MCF 10A (cell line): ENCODE data around the gene OSTN. TPM values are rescaled to one million over a fixed set of nuclear protein-coding genes. Genes with fewer than 3 reads are reported as not detected.

Experiments
- BruUV-seq: library from RNA; stranded (reverse); fragments of 400-500 nt; replicated peaks from 2 replicates; lab custom pipeline; 2021; lab: Mats Ljungman, UMichigan
- CTCF ChIA-PET: fragments of 300-600 bp; sonication (Branson Sonifier 250); formaldehyde crosslinking; extraction: SDS; loops from one replicate; lab custom pipeline; 2021; ENCODE audit warnings: antibody characterized with exemption, inconsistent platforms; lab: Yijun Ruan, JAX
- POLR2A ChIA-PET: fragments of 300-600, 350-650 bp; sonication (Branson Sonifier 250); formaldehyde crosslinking; extraction: SDS; loops from one replicate; lab custom pipeline; 2020; ENCODE audit warnings: antibody characterized with exemption, inconsistent platforms; lab: Yijun Ruan, JAX
- DNase-seq: peaks from one replicate; pipeline ENCODE4 v3.0.0-alpha.2; 2018; ENCODE audit not compliant: unreplicated experiment
- H3K27ac Mint-ChIP-seq: one replicate; pipeline ENCODE4 v1.8.0; 2022; ENCODE audit warnings: mild to moderate bottlenecking, low read depth, mixed read lengths; ENCODE audit not compliant: unreplicated experiment
- H3K27me3 Mint-ChIP-seq: one replicate; pipeline ENCODE4 v1.8.0; 2022; ENCODE audit warnings: mixed read lengths; ENCODE audit not compliant: insufficient read depth, unreplicated experiment
- H3K36me3 Mint-ChIP-seq: one replicate; pipeline ENCODE4 v1.8.0; 2022; ENCODE audit warnings: mild to moderate bottlenecking, moderate library complexity, mixed read lengths; ENCODE audit not compliant: insufficient read depth, unreplicated experiment
- H3K4me1 Mint-ChIP-seq: one replicate; pipeline ENCODE4 v1.8.0; 2022; ENCODE audit warnings: mixed read lengths; ENCODE audit not compliant: insufficient read depth, unreplicated experiment
- H3K4me3 Mint-ChIP-seq: one replicate; pipeline ENCODE4 v1.8.0; 2022; ENCODE audit warnings: mild to moderate bottlenecking, moderate library complexity, mixed read lengths; ENCODE audit not compliant: unreplicated experiment
- H3K9me3 Mint-ChIP-seq: one replicate; pipeline ENCODE4 v1.8.0; 2022; ENCODE audit warnings: mixed read lengths; ENCODE audit not compliant: unreplicated experiment
- CTCF ChIP-seq: fragments of 200-600 bp; IDR thresholded peaks from one replicate; pipeline ENCODE4 v1.8.0; 2022; ENCODE audit warnings: antibody characterized with exemption, mild to moderate bottlenecking; ENCODE audit not compliant: unreplicated experiment
- intact Hi-C: fragments of 100-400 bp; cut with micrococcal nuclease; formaldehyde crosslinking; loops from 2 replicates; pipeline ENCODE4 v1.14.1; 2022
- total RNA-seq: library from RNA; stranded (reverse); gene quantifications from 2 replicates; pipeline ENCODE4 v1.2.3, GENCODE V29; 2022

OSTN gene
- total RNA-seq, 1 experiment from 2014 or later, result not detected

DNA sequence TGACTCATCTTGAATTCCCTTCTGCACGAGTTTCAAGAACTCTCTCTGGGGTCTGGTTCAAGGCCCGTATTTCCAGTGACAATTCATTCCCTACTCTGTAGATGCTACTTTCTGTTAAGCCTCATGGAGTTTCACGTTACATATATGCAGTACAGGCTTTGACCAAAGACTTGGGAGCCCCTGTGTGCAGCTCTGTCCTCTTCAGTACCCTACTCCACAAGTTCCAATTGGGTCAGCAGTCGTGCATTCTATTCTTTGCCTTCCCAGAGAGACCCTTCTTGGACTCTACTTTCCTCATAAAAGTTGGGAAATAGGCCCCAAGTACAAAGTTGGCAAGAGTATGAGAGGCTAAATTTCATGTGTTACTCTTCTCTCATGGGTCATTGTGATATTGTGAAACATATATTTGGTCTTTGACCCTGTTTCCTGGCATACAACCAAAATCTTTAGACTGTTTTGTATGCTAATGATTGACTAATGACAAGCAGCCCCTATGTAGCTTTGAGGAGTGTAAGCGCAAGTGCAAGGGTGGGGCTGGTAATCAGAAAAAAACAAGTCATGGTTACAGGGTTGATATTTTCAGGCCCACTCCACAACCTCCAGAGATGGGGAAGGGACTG, 115.2 kb downstream of the OSTN start:
- intact Hi-C loops, result no loop called here

More for the DNA sequence above, 115.2 kb downstream of the OSTN start:
- no peaks in the 10 kb centered on the region for H3K36me3 Mint-ChIP-seq
- no peak for TF ChIP-seq CTCF
- ChIA-PET POLR2A (no interaction called here), CTCF (interaction anchor here (0.8 kb wide), 1 partner anchor 88 kb away, joined by 3 read pairs; no protein-coding TSS in a partner anchor)
- no peak overlapping the region for H3K4me3 Mint-ChIP-seq
- no peak for DNase-seq
- no peak overlapping the region for H3K27ac Mint-ChIP-seq
- no peaks in the 10 kb centered on the region for H3K9me3 Mint-ChIP-seq
- BruUV-seq, result no TSS peak
- no peaks in the 10 kb centered on the region for H3K4me1 Mint-ChIP-seq
- no peaks in the 10 kb centered on the region for H3K27me3 Mint-ChIP-seq

Other genes with a start within 250 kb of the OSTN start
- 100 and 115 TPM in 2 replicates for gene CCDC50, start 130.2 kb downstream of the OSTN start, total RNA-seq
- gene UTS2B, start 131.3 kb downstream of the OSTN start, total RNA-seq, result 0.26 TPM in 1 of 2 replicates, not detected in the other